Type B pancreatic cell (in vitro differentiated cells): Measurements from ENCODE around the gene FAF1. TPM values are rescaled to one million over a fixed set of nuclear protein-coding genes. Genes with fewer than 3 reads are reported as not detected.
"Not testable (repeated sequence)": the region's sequence is repeated elsewhere in the genome, so short reads cannot be mapped to it uniquely, and the experiment has no call there.

Experiments
- DNase-seq: peaks from one replicate; pipeline ENCODE4 v3.0.0; 2021; ENCODE audit warnings: mixed read lengths; ENCODE audit not compliant: unreplicated experiment; ENCODE audit errors: extremely low spot score
- H3K27ac Mint-ChIP-seq: 2 replicates; pipeline ENCODE4 v1.8.0; 2021; ENCODE audit warnings: mild to moderate bottlenecking, mixed read lengths
- H3K27me3 Mint-ChIP-seq: 2 replicates; pipeline ENCODE4 v1.8.0; 2021; ENCODE audit warnings: mixed read lengths
- H3K36me3 Mint-ChIP-seq: 2 replicates; pipeline ENCODE4 v1.8.0; 2021; ENCODE audit warnings: mixed read lengths
- H3K4me1 Mint-ChIP-seq: one replicate; pipeline ENCODE4 v1.8.0; 2021; ENCODE audit warnings: mixed read lengths; ENCODE audit not compliant: unreplicated experiment
- H3K4me3 Mint-ChIP-seq: 2 replicates; pipeline ENCODE4 v1.8.0; 2021; ENCODE audit warnings: mild to moderate bottlenecking, mixed read lengths
- H3K9me3 Mint-ChIP-seq: 2 replicates; pipeline ENCODE4 v1.8.0; 2021; ENCODE audit warnings: mixed read lengths
- total RNA-seq: library from RNA; stranded (reverse); gene quantifications from 2 replicates; pipeline ENCODE4 v1.2.1, GENCODE V29; 2021; ENCODE audit warnings: low replicate concordance
- TF ChIP-seq, protein P1 (sequence below): fragments of 200-600 bp; sonication (generic); conservative IDR thresholded peaks from 2 replicates; pipeline ENCODE4 v1.5.0; 2021; ENCODE audit warnings: antibody characterized with exemption, mild to moderate bottlenecking

Gene FAF1
- total RNA-seq, 1 donor from 2014 or later = 49.9 TPM

GRCh38 chr1:50950396-50950795 is 9.7 kb downstream of the FAF1 start:
- DNase-seq = no peak
- Mint-ChIP-seq H3K27ac (no peak overlapping the region), H3K4me1 (peaks cover 6% of the 10 kb centered on the region), H3K27me3 (no peaks in the 10 kb centered on the region), H3K36me3 (peaks cover 6% of the 10 kb centered on the region), H3K4me3 (no peak overlapping the region), H3K9me3 (no peaks in the 10 kb centered on the region)
- TF ChIP-seq, protein P1, sequence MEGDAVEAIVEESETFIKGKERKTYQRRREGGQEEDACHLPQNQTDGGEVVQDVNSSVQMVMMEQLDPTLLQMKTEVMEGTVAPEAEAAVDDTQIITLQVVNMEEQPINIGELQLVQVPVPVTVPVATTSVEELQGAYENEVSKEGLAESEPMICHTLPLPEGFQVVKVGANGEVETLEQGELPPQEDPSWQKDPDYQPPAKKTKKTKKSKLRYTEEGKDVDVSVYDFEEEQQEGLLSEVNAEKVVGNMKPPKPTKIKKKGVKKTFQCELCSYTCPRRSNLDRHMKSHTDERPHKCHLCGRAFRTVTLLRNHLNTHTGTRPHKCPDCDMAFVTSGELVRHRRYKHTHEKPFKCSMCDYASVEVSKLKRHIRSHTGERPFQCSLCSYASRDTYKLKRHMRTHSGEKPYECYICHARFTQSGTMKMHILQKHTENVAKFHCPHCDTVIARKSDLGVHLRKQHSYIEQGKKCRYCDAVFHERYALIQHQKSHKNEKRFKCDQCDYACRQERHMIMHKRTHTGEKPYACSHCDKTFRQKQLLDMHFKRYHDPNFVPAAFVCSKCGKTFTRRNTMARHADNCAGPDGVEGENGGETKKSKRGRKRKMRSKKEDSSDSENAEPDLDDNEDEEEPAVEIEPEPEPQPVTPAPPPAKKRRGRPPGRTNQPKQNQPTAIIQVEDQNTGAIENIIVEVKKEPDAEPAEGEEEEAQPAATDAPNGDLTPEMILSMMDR = no peak

GRCh38 chr1:50949286-50949982 is 10.6 kb downstream of the FAF1 start:
- TF ChIP-seq, protein P1 = no peak
- Mint-ChIP-seq H3K27me3 (no peaks in the 10 kb centered on the region), H3K4me1 (peaks cover 6% of the 10 kb centered on the region), H3K4me3 (no peak overlapping the region), H3K27ac (no peak overlapping the region), H3K9me3 (no peaks in the 10 kb centered on the region), H3K36me3 (peaks cover 6% of the 10 kb centered on the region)
- DNase-seq = no peak

GRCh38 chr1:50942334-50942733 is 17.7 kb downstream of the FAF1 start:
- no peaks in the 10 kb centered on the region for H3K4me1 Mint-ChIP-seq
- no peak overlapping the region for H3K27ac Mint-ChIP-seq
- TF ChIP-seq, protein P1 = no peak
- no peaks in the 10 kb centered on the region for H3K27me3 Mint-ChIP-seq
- no peak overlapping the region for H3K4me3 Mint-ChIP-seq
- peaks cover 3% of the 10 kb centered on the region for H3K36me3 Mint-ChIP-seq
- no peak for DNase-seq
- no peaks in the 10 kb centered on the region for H3K9me3 Mint-ChIP-seq

DNA sequence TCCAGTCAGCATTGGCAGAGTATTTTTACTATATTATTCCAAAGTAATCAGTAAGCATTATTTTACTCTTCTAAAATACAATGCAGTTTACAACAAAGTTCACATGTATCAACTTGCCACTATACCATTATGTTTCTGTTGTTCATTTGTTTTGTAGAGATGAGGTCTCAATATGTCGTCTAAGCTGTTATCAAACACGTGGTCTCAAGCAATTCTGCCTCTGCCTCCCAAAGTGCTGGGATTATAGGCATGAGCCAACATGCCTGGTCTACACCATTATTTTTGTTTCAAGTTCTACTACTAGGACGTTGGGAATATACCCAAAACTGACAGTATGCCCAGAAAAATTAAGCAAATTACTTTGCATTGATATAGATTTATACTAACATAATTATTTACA is 19.8 kb downstream of the FAF1 start:
- TF ChIP-seq, protein P1 = no peak
- no peaks in the 10 kb centered on the region for H3K4me1 Mint-ChIP-seq
- no peaks in the 10 kb centered on the region for H3K27me3 Mint-ChIP-seq
- H3K4me3 Mint-ChIP-seq = no peak overlapping the region
- peaks cover 3% of the 10 kb centered on the region for H3K36me3 Mint-ChIP-seq
- no peak overlapping the region for H3K27ac Mint-ChIP-seq
- DNase-seq = no peak
- H3K9me3 Mint-ChIP-seq = no peaks in the 10 kb centered on the region

DNA sequence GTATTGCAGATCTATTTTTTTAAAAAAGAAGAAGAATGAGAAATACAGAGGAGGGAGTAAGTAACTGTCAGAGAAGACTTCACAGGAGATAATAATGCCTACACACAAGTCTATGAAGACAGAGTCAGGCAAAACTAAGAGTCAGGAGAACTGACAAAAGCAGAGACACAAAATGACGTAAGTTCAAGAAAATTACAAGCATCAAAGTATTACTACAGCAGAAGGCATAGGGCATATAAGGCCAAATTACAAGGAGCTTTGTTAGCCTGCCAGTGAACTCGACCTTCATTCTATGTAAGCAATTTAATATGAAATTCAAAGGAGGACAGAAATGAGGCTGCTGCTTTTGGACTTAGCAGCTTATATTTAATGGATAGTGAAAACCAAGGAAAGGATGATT is 23.7 kb downstream of the FAF1 start:
- TF ChIP-seq, protein P1 = no peak
- no peak for DNase-seq
- Mint-ChIP-seq H3K27ac (no peak overlapping the region), H3K9me3 (no peaks in the 10 kb centered on the region), H3K27me3 (no peaks in the 10 kb centered on the region), H3K36me3 (peaks cover 4% of the 10 kb centered on the region), H3K4me3 (no peak overlapping the region), H3K4me1 (no peaks in the 10 kb centered on the region)

DNA sequence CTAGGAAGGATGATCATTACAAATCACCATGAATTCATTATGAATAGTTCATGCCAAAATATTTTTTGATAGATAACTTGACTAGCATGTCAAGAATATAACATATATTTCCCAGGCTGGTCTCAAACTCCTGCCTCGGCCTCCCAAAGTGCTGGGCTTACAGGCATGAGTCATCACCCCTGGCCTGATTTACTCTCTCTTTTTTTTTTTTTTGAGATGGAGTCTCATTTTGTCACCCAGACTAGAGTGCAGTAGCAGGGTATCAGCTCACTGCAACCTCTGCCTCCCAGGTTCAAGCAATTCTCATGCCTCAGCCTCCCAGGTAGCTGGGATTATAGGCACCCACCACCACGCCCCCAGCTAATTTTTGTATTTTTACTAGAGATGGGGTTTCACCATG is 24.8 kb downstream of the FAF1 start:
- not testable (repeated sequence) for H3K9me3 Mint-ChIP-seq, H3K27ac Mint-ChIP-seq, H3K36me3 Mint-ChIP-seq, H3K4me1 Mint-ChIP-seq, DNase-seq, H3K27me3 Mint-ChIP-seq, H3K4me3 Mint-ChIP-seq
